ENCODE data around the gene TENM4. TPM values are rescaled to one million over a fixed set of nuclear protein-coding genes. Genes with fewer than 3 reads are reported as not detected.

Gene TENM4
- total RNA-seq, 2 experiments from 2014 or later, result not detected

GRCh38 chr11:79094616-79095015 is 346.2 kb downstream of the TENM4 start:
- Mint-ChIP-seq H3K27ac (no peak overlapping the region), H3K36me3 (ENCODE audit: low read depth) (no peaks in the 10 kb centered on the region), H3K9me3 (ENCODE audit: insufficient read depth) (no peaks in the 10 kb centered on the region), H3K4me1 (ENCODE audit: low read depth) (no peaks in the 10 kb centered on the region), H3K4me3 (no peak overlapping the region), H3K27me3 (ENCODE audit: low read depth) (no peaks in the 10 kb centered on the region)
- ChIA-PET POLR2A (no interaction called here), CTCF (no interaction called here)
- no peak for DNase-seq
- no peak for ATAC-seq

DNA sequence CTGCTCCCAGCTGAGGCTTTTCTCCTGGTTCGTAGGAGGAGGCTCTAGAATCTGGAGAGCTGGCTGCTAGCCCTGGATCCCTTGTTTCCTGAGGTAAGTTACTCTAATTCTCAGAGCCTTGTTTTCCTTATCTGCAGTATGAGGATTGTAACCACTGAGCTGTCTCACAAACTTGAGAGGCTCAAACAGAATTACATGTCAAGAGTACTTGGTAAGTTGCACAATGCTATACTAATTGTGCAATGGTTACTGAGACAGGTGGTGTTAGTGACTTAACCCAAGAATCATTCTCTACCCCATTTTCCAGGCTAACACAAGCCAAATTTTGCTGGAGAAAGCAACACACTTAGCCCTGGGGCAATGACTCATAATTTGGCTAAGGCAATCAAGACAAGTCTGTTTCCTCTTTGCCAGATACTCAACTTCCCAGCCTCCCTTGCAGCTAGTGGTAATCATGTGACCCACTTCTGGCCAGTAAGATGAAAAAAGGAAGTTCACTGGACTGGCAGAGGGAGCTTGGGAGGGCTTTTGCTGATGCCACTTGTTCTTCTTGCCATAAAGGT is 348.0 kb downstream of the TENM4 start:
- Mint-ChIP-seq H3K4me3 (no peak overlapping the region), H3K9me3 (ENCODE audit: insufficient read depth) (no peaks in the 10 kb centered on the region), H3K4me1 (ENCODE audit: low read depth) (no peaks in the 10 kb centered on the region), H3K36me3 (ENCODE audit: low read depth) (no peaks in the 10 kb centered on the region), H3K27ac (no peak overlapping the region), H3K27me3 (ENCODE audit: low read depth) (no peaks in the 10 kb centered on the region)
- ATAC-seq, result no peak
- CTCF ChIA-PET, result no interaction called here
- DNase-seq, result no peak
- POLR2A ChIA-PET, result no interaction called here

DNA sequence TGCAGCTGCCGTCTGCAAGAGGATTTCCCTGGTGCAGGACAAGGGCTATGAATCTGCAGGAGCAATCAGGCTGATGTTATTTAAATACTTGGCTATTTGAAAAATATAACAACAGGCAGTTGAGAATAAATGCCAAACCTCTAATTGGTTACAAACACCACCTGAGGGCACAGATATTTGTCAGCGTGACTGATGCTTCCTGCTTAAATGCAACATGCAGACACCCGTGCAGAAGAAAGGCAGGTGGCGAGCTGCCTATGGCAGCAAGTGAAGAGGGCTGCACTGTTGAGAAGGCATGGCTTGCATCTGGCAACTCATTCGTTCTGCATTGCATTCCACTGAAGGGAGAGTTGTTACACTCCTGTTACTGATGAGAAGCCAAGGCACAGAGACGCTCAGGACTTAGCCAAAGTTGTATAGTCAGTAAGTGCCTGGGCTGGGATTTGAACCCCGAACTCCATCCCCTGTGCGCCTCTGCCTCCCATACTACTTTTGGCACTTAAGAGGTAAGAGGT is 350.6 kb downstream of the TENM4 start:
- ChIA-PET CTCF (no interaction called here), POLR2A (no interaction called here)
- Mint-ChIP-seq H3K27me3 (ENCODE audit: low read depth) (no peaks in the 10 kb centered on the region), H3K36me3 (ENCODE audit: low read depth) (no peaks in the 10 kb centered on the region), H3K27ac (no peak overlapping the region), H3K4me1 (ENCODE audit: low read depth) (no peaks in the 10 kb centered on the region), H3K9me3 (ENCODE audit: insufficient read depth) (no peaks in the 10 kb centered on the region), H3K4me3 (no peak overlapping the region)
- DNase-seq (no peak), ATAC-seq (no peak)

DNA sequence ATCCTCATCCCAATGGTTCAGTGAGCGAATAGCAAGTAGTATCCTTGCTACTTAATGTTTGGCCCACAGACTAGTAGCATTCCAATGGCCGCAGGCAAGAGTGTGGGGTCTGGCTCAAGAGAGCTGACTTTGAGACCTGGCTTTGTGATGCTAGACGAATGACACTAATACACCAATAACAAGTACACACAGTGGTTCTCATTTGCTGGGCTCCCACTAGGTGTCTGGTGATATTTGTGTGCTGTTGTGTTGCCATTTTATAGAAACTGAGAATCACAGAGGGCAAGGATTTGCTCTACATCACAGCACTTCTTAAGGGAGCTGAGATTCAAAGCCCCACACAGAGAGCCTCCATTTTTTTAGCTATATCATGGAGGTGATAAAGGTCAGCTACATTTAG is 351.2 kb downstream of the TENM4 start:
- no peaks in the 10 kb centered on the region for H3K36me3 Mint-ChIP-seq (ENCODE audit: low read depth)
- ChIA-PET POLR2A (no interaction called here), CTCF (no interaction called here)
- H3K27me3 Mint-ChIP-seq (ENCODE audit: low read depth), result no peaks in the 10 kb centered on the region
- no peak for DNase-seq
- no peak for ATAC-seq
- H3K4me1 Mint-ChIP-seq (ENCODE audit: low read depth), result no peaks in the 10 kb centered on the region
- H3K4me3 Mint-ChIP-seq, result no peak overlapping the region
- no peaks in the 10 kb centered on the region for H3K9me3 Mint-ChIP-seq (ENCODE audit: insufficient read depth)
- no peak overlapping the region for H3K27ac Mint-ChIP-seq

DNA sequence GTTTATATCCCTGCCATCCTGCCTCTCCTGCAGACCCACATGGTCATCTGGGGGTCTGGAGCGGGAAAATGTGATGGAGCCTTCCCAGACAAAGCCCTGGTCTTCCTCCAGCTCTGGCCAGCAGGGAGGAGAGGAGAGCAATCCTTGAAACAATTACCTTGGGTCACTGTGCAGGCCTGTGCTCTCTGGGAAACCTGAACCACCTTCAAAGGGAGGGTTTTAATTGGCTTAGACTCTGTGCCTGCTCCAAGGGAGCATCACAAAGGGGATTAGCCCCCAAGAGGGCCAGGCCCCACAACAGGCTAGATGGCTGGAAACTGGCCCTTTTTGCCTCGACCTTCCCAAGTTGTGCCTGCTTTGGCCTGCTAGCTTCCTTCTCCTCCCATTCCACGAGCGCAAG is 351.9 kb downstream of the TENM4 start:
- DNase-seq (no peak), ATAC-seq (no peak)
- Mint-ChIP-seq H3K4me1 (ENCODE audit: low read depth) (no peaks in the 10 kb centered on the region), H3K4me3 (no peak overlapping the region), H3K36me3 (ENCODE audit: low read depth) (no peaks in the 10 kb centered on the region), H3K9me3 (ENCODE audit: insufficient read depth) (no peaks in the 10 kb centered on the region), H3K27ac (no peak overlapping the region), H3K27me3 (ENCODE audit: low read depth) (no peaks in the 10 kb centered on the region)
- ChIA-PET POLR2A (no interaction called here), CTCF (no interaction called here)

DNA sequence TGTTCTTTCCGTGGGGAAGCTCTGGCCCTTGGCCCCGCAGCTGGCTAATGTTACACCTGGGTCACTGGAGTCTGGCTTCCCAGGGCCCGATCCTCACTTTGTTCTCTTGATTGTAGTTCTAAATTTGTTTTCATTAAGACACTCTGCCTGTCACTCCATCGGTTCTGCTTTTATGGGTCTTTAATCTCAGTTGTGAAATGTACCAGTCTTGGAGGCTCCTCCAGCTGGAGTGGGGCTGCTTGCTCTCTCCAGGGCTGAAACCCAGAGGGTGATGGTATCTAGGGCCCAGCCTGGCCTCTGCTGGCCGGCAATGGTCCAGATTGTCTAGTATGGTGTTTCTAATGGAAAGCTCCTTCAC is 352.9 kb downstream of the TENM4 start:
- ChIA-PET POLR2A (no interaction called here), CTCF (interaction anchor here (2.3 to 2.4 kb wide), 2 partner anchors 12 to 442 kb away, joined by 6 to 9 read pairs; no protein-coding TSS in a partner anchor)
- no peak overlapping the region for H3K27ac Mint-ChIP-seq
- no peaks in the 10 kb centered on the region for H3K36me3 Mint-ChIP-seq (ENCODE audit: low read depth)
- H3K27me3 Mint-ChIP-seq (ENCODE audit: low read depth), result no peaks in the 10 kb centered on the region
- DNase-seq (no peak), ATAC-seq (no peak)
- no peak overlapping the region for H3K4me3 Mint-ChIP-seq
- H3K9me3 Mint-ChIP-seq (ENCODE audit: insufficient read depth), result no peaks in the 10 kb centered on the region
- H3K4me1 Mint-ChIP-seq (ENCODE audit: low read depth), result no peaks in the 10 kb centered on the region

DNA sequence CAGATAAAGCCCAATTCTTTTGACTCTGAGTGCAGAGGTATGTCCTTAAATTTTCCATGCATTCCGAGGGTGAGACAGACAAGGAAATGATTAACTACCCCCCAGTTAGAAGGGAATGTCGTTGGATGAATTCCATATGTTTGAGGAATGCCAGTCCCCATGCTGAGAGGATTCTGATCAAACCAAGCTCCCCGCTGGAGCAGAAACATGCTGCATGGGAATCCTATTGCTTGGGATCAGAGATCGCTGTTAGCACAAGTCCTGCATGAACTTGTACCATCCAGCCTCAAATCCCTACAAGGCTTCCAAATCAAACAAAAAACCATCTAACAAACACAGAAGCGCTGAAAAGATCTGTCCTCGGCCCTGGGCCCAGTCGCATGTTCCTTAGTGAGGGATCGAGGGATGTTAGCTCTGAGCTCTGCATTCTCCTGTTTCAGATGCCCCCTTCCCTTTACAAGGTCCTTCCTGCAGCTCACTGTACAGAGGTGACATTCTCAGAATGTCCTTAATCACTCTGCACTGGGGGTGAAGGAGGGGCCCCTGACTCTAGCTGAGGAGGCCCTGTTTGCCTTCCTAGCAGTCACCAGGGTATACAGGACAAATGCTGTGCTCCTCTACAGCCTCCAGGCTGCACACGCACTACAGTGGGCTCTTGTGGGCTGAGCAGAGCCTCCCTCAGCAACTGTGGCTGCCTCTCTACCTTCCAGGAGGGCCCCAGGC is 353.4 kb downstream of the TENM4 start:
- CTCF ChIA-PET, result interaction anchor here (2.3 to 2.4 kb wide), 2 partner anchors 13 to 442 kb away, joined by 6 to 9 read pairs; no protein-coding TSS in a partner anchor
- H3K9me3 Mint-ChIP-seq (ENCODE audit: insufficient read depth), result no peaks in the 10 kb centered on the region
- no peaks in the 10 kb centered on the region for H3K36me3 Mint-ChIP-seq (ENCODE audit: low read depth)
- no peak for DNase-seq
- H3K27me3 Mint-ChIP-seq (ENCODE audit: low read depth), result no peaks in the 10 kb centered on the region
- H3K4me1 Mint-ChIP-seq (ENCODE audit: low read depth), result no peaks in the 10 kb centered on the region
- no peak overlapping the region for H3K4me3 Mint-ChIP-seq
- POLR2A ChIA-PET, result no interaction called here
- H3K27ac Mint-ChIP-seq, result no peak overlapping the region
- ATAC-seq, result no peak

DNA sequence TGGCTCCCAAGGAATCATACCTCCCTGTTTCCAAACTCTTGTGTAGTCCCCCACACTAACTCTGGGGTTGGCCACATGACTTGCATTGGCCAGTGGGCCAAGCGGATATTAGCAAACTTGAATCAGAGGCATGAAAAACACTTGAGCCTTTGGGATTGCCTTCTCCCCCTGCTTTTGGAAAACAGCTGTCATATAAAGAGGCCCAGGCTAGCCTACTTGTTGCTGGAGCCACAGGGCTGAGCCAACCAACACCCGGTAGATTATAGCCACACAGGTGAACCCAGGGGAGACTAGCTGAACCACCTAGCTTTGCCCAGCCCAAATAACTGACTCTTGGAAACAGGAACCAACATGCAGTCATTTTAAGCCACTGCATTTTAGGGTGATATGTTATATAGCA is 354.8 kb downstream of the TENM4 start:
- H3K4me3 Mint-ChIP-seq, result no peak overlapping the region
- H3K4me1 Mint-ChIP-seq (ENCODE audit: low read depth), result no peaks in the 10 kb centered on the region
- ATAC-seq, result no peak
- CTCF ChIA-PET, result interaction anchor here (2.3 to 2.4 kb wide), 2 partner anchors 14 to 441 kb away, joined by 6 to 9 read pairs; no protein-coding TSS in a partner anchor
- no peaks in the 10 kb centered on the region for H3K9me3 Mint-ChIP-seq (ENCODE audit: insufficient read depth)
- H3K27me3 Mint-ChIP-seq (ENCODE audit: low read depth), result no peaks in the 10 kb centered on the region
- DNase-seq, result no peak
- no peak overlapping the region for H3K27ac Mint-ChIP-seq
- H3K36me3 Mint-ChIP-seq (ENCODE audit: low read depth), result no peaks in the 10 kb centered on the region
- POLR2A ChIA-PET, result no interaction called here

GRCh38 chr11:79084382-79084781 is 356.4 kb downstream of the TENM4 start:
- ChIA-PET CTCF (interaction anchor here (0.7 kb wide), 1 partner anchor 9 kb away, joined by 3 read pairs; no protein-coding TSS in a partner anchor), POLR2A (no interaction called here)

DNA sequence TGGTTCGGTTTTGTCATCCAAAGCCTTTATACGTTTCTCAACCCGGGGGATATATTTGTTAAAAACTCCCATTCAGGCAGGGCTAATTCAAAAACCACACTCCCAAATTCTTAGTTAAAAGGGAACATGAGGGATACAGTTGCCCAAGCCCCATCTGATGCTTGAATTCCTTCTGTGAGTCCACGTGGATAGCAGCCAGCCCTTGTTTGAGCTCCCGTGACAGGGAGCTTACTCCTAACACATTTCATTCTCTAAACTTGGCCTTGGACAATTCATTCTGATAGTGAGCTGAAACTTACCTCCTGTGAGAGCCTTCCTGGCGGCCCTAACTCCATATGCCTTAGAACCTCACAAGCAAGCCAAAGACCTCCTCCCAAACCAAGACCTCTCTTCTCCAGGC is 357.5 kb downstream of the TENM4 start:
- Mint-ChIP-seq H3K4me3 (no peak overlapping the region), H3K9me3 (ENCODE audit: insufficient read depth) (no peaks in the 10 kb centered on the region), H3K4me1 (ENCODE audit: low read depth) (no peaks in the 10 kb centered on the region), H3K27ac (no peak overlapping the region), H3K36me3 (ENCODE audit: low read depth) (no peaks in the 10 kb centered on the region), H3K27me3 (ENCODE audit: low read depth) (no peaks in the 10 kb centered on the region)
- ATAC-seq (no peak), DNase-seq (no peak)
- ChIA-PET POLR2A (no interaction called here), CTCF (no interaction called here)

More at GRCh38 chr11:79084382-79084781, 356.4 kb downstream of the TENM4 start:
- Mint-ChIP-seq H3K4me1 (ENCODE audit: low read depth) (no peaks in the 10 kb centered on the region), H3K9me3 (ENCODE audit: insufficient read depth) (no peaks in the 10 kb centered on the region), H3K27me3 (ENCODE audit: low read depth) (no peaks in the 10 kb centered on the region), H3K4me3 (no peak overlapping the region), H3K27ac (no peak overlapping the region), H3K36me3 (ENCODE audit: low read depth) (no peaks in the 10 kb centered on the region)
- ATAC-seq (no peak), DNase-seq (no peak)

DNA sequence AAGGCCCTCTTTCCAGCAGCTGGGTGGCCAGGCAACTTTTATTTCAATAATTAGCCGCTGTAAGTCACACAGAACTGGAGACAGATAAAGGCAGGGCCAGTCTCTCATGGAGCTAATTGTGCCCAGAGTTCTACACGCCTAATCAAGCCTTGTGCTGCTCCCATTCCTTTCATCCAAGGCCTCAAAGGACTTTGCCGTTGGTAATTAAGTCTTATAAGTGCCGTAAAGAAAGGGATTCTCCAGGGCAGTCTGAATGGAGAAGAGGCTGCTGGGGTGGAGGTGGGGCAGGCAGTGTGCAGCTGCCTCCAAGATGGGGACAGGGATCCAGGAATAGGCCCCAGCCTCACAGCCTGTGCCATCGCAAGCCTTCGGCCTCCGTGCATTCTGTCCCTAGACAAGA is 357.9 kb downstream of the TENM4 start:
- H3K9me3 Mint-ChIP-seq (ENCODE audit: insufficient read depth), result no peaks in the 10 kb centered on the region
- no peaks in the 10 kb centered on the region for H3K36me3 Mint-ChIP-seq (ENCODE audit: low read depth)

GRCh38 chr11:79082280-79082679 is 358.6 kb downstream of the TENM4 start:
- ChIA-PET POLR2A (no interaction called here), CTCF (interaction anchor here (0.9 to 1.0 kb wide), 2 partner anchors 17 to 437 kb away, joined by 3 read pairs; no protein-coding TSS in a partner anchor)
- DNase-seq (no peak), ATAC-seq (no peak)
- Mint-ChIP-seq H3K4me1 (ENCODE audit: low read depth) (no peaks in the 10 kb centered on the region), H3K27ac (no peak overlapping the region), H3K9me3 (ENCODE audit: insufficient read depth) (no peaks in the 10 kb centered on the region), H3K36me3 (ENCODE audit: low read depth) (no peaks in the 10 kb centered on the region), H3K27me3 (ENCODE audit: low read depth) (peaks cover 3% of the 10 kb centered on the region), H3K4me3 (no peak overlapping the region)

More for the DNA sequence above, 357.9 kb downstream of the TENM4 start:
- Mint-ChIP-seq H3K4me3 (no peak overlapping the region), H3K27me3 (ENCODE audit: low read depth) (no peaks in the 10 kb centered on the region), H3K27ac (no peak overlapping the region), H3K4me1 (ENCODE audit: low read depth) (no peaks in the 10 kb centered on the region)
- ATAC-seq, result no peak
- POLR2A ChIA-PET, result no interaction called here
- no peak for DNase-seq
- CTCF ChIA-PET, result interaction anchor here (0.9 kb wide), 1 partner anchor 17 kb away, joined by 3 read pairs; no protein-coding TSS in a partner anchor

Data from activated CD8-positive, alpha-beta T cell treated with anti-CD3 and anti-CD28 coated beads, Interleukin-2, amount 10 ng/mL, durations not matched to agents 7 days and 5 days (primary cell).